GM23338 (cell line): ENCODE data around the gene SMYD1. TPM values are rescaled to one million over a fixed set of nuclear protein-coding genes. Genes with fewer than 3 reads are reported as not detected.

Experiments used
- ATAC-seq: fragments of 200-7000 bp; cut with Tn5 transposase; 3 replicates; pipeline ENCODE4 v1.9.1; 2020
- DNase-seq: peaks from one replicate; pipeline ENCODE4 v3.0.0-alpha.2; 2015; ENCODE audit warnings: low spot score
- H2AFZ ChIP-seq: fragments of 200-600 bp; sonication (generic); 2 replicates; pipeline ENCODE4 v1.8.0; 2016; ENCODE audit warnings: antibody characterized with exemption, mild to moderate bottlenecking, moderate library complexity
- H3F3A ChIP-seq: fragments of 200-600 bp; sonication (generic); replicated peaks from 2 replicates; pipeline ENCODE4 v1.8.0; 2017; ENCODE audit warnings: antibody characterized with exemption, mixed run types, low read depth
- H3K27ac ChIP-seq: fragments of 200-600 bp; sonication (generic); 2 replicates; pipeline ENCODE4 v1.6.1; 2016; ENCODE audit warnings: low read depth
- H3K27me3 ChIP-seq: fragments of 200-600 bp; sonication (generic); 2 replicates; pipeline ENCODE4 v1.8.0; 2016; ENCODE audit warnings: mild to moderate bottlenecking, mixed run types, moderate library complexity; ENCODE audit not compliant: insufficient read depth
- H3K36me3 ChIP-seq: fragments of 200-600 bp; sonication (generic); 2 replicates; pipeline ENCODE4 v1.8.0; 2016; ENCODE audit warnings: mild to moderate bottlenecking; ENCODE audit not compliant: insufficient read depth
- H3K4me1 ChIP-seq: fragments of 200-600 bp; sonication (generic); 2 replicates; pipeline ENCODE4 v1.8.0; 2016; ENCODE audit warnings: mild to moderate bottlenecking, moderate library complexity; ENCODE audit not compliant: insufficient read depth
- H3K4me2 ChIP-seq: fragments of 200-600 bp; sonication (generic); 2 replicates; pipeline ENCODE4 v1.7.1; 2017; ENCODE audit warnings: mixed run types
- H3K4me3 ChIP-seq: fragments of 200-600 bp; sonication (generic); 2 replicates; pipeline ENCODE4 v1.6.1; 2016; ENCODE audit warnings: mixed run types
- H3K79me2 ChIP-seq: fragments of 200-600 bp; sonication (generic); replicated peaks from 2 replicates; pipeline ENCODE4 v1.8.0; 2017; ENCODE audit warnings: mild to moderate bottlenecking; ENCODE audit not compliant: insufficient read depth
- H3K9me2 ChIP-seq: fragments of 200-600 bp; sonication (generic); 2 replicates; pipeline ENCODE4 v1.8.0; 2017; ENCODE audit not compliant: insufficient read depth
- H4K20me1 ChIP-seq: fragments of 200-600 bp; sonication (generic); replicated peaks from 2 replicates; pipeline ENCODE4 v1.8.0; 2017; ENCODE audit warnings: mild to moderate bottlenecking; ENCODE audit not compliant: insufficient read depth
- H3K27ac Mint-ChIP-seq: 2 replicates; pipeline ENCODE4 v1.8.0; 2020; ENCODE audit warnings: inconsistent platforms, mild to moderate bottlenecking, moderate library complexity, mixed read lengths
- H3K27me3 Mint-ChIP-seq: 3 replicates; pipeline ENCODE4 v1.8.0; 2022; ENCODE audit warnings: low read depth, mild to moderate bottlenecking, moderate library complexity, mixed read lengths, inconsistent platforms; ENCODE audit not compliant: insufficient read depth, poor library complexity
- H3K36me3 Mint-ChIP-seq: 3 replicates; pipeline ENCODE4 v1.8.0; 2021; ENCODE audit warnings: low read depth, mild to moderate bottlenecking, inconsistent platforms, moderate library complexity, mixed read lengths
- H3K4me1 Mint-ChIP-seq: 3 replicates; pipeline ENCODE4 v1.8.0; 2020; ENCODE audit warnings: mild to moderate bottlenecking, inconsistent platforms, mixed read lengths
- H3K4me3 Mint-ChIP-seq: 3 replicates; pipeline ENCODE4 v1.8.0; 2021; ENCODE audit warnings: moderate library complexity, mild to moderate bottlenecking, inconsistent platforms, mixed read lengths
- H3K9me3 Mint-ChIP-seq: 3 replicates; pipeline ENCODE4 v1.8.0; 2020; ENCODE audit warnings: moderate library complexity, mild to moderate bottlenecking, inconsistent platforms, mixed read lengths
- CREB1 ChIP-seq: fragments of 250-450 bp; sonication (Bioruptor Pico); IDR thresholded peaks from 2 replicates; pipeline ENCODE4 v1.5.0; 2020; ENCODE audit warnings: low read depth, mild to moderate bottlenecking, moderate library complexity
- EZH2 ChIP-seq: fragments of 200-600 bp; sonication (generic); IDR thresholded peaks from one replicate; pipeline ENCODE4 v1.8.0; 2017; ENCODE audit warnings: antibody characterized with exemption, mild to moderate bottlenecking, low read depth; ENCODE audit not compliant: unreplicated experiment
- EZH2phosphoT487 ChIP-seq: fragments of 200-600 bp; sonication (generic); IDR thresholded peaks from one replicate; pipeline ENCODE4 v1.8.1; 2018; ENCODE audit warnings: antibody characterized with exemption; ENCODE audit not compliant: unreplicated experiment
- JUNB ChIP-seq: IDR thresholded peaks from one replicate; pipeline ENCODE4 v1.6.1; 2016; ENCODE audit warnings: antibody characterized with exemption; ENCODE audit not compliant: unreplicated experiment
- NANOG ChIP-seq: IDR thresholded peaks from 2 replicates; pipeline ENCODE4 v1.6.1; 2016; ENCODE audit warnings: antibody characterized with exemption, borderline replicate concordance
- POLR2AphosphoS5 ChIP-seq: IDR thresholded peaks from 2 replicates; pipeline ENCODE4 v1.6.1; 2016; ENCODE audit warnings: antibody characterized with exemption, low read depth
- STAT1 ChIP-seq: IDR thresholded peaks from one replicate; pipeline ENCODE4 v1.6.1; 2016; ENCODE audit warnings: antibody characterized with exemption; ENCODE audit not compliant: unreplicated experiment
- ZNF114 ChIP-seq: fragments of 250-450 bp; sonication (Bioruptor Pico); IDR thresholded peaks from 2 replicates; pipeline ENCODE4 v1.5.0; 2020; ENCODE audit warnings: mild to moderate bottlenecking, moderate library complexity
- ZNF331 ChIP-seq: fragments of 250-450 bp; sonication (Bioruptor Pico); IDR thresholded peaks from 2 replicates; pipeline ENCODE4 v1.5.0; 2020; ENCODE audit warnings: low read depth, mild to moderate bottlenecking, moderate library complexity
- polyA plus RNA-seq: library from polyadenylated mRNA; unstranded; fragments of >200 nt; fragmentation: Nextera tagmentation; extraction: Ambion mirVana; gene quantifications from 2 replicates; pipeline ENCODE4 v1.2.1, GENCODE V29; 2016
- total RNA-seq: library from RNA; depleted of rRNA; stranded (reverse); fragments of >200 nt; shearing (Covaris generic); gene quantifications from 2 replicates; pipeline ENCODE4 v1.2.3, GENCODE V29; 2014
- TF ChIP-seq, protein P1 (sequence below), 2 experiments: fragments of 200-600 bp in 1 of 2; sonication (generic) in 1 of 2; conservative IDR thresholded peaks; 2 replicates each; pipeline versions ENCODE4 v1.5.1 to v1.6.1; 2016 to 2017; ENCODE audit warnings: antibody characterized with exemption in 2 of 2, low read depth in 2 of 2, mild to moderate bottlenecking in 2 of 2, moderate library complexity in 1 of 2
- TF ChIP-seq, protein P2 (sequence below): IDR thresholded peaks from 2 replicates; pipeline ENCODE4 v1.6.1; 2016; ENCODE audit warnings: antibody characterized with exemption
- TF ChIP-seq, protein P3 (sequence below): IDR thresholded peaks from one replicate; pipeline ENCODE4 v1.6.1; 2018; ENCODE audit warnings: antibody characterized with exemption; ENCODE audit not compliant: unreplicated experiment
- TF ChIP-seq, protein P4 (sequence below): fragments of 250-450 bp; sonication (Bioruptor Pico); IDR thresholded peaks from 2 replicates; pipeline ENCODE4 v1.5.0; 2020; ENCODE audit warnings: mild to moderate bottlenecking, moderate library complexity

SMYD1 gene
- total and polyA plus RNA-seq, 2 experiments from 2014 or later: 0.07 TPM; not detected in 1

DNA sequence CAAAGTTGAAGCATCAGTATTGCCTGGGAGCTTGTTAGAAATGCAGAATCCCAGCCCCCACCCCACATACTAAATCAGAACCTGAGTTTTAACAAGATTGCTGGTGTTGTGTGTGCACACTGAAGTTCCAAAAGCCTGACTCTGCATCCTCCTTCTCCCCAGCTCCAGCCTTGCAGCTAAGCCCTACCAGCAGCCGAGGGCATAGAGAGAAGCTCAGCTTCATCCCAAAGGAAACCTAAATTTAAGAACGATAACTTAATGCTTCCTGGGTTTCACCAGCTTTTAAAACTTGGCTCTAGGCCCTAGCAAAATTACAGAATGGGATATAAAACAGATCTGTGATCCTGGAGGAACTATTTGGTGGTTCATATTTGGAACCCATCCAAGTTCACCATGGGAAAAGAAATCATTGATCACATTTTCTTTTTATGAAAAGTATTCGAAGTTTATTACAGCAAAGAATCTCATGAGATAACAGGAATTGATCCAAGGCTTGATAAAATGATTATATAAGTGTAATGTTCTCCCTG, 11.1 kb downstream of the SMYD1 start:
- no peak overlapping the region for H3K27ac ChIP-seq
- no peak overlapping the region for H3K4me3 Mint-ChIP-seq
- no peaks in the 10 kb centered on the region for H3K27me3 Mint-ChIP-seq
- no peak overlapping the region for H2AFZ ChIP-seq
- peaks cover 8% of the 10 kb centered on the region; the same call in 2 of the 3 replicates for H3K9me3 Mint-ChIP-seq
- H3K4me1 Mint-ChIP-seq: peaks cover 14% of the 10 kb centered on the region
- TF ChIP-seq, protein P1, sequence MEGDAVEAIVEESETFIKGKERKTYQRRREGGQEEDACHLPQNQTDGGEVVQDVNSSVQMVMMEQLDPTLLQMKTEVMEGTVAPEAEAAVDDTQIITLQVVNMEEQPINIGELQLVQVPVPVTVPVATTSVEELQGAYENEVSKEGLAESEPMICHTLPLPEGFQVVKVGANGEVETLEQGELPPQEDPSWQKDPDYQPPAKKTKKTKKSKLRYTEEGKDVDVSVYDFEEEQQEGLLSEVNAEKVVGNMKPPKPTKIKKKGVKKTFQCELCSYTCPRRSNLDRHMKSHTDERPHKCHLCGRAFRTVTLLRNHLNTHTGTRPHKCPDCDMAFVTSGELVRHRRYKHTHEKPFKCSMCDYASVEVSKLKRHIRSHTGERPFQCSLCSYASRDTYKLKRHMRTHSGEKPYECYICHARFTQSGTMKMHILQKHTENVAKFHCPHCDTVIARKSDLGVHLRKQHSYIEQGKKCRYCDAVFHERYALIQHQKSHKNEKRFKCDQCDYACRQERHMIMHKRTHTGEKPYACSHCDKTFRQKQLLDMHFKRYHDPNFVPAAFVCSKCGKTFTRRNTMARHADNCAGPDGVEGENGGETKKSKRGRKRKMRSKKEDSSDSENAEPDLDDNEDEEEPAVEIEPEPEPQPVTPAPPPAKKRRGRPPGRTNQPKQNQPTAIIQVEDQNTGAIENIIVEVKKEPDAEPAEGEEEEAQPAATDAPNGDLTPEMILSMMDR (conservative IDR thresholded peaks at IDR 0.05; ENCODE audit: low read depth in 2 of 2): no peak
- TF ChIP-seq, protein P2, sequence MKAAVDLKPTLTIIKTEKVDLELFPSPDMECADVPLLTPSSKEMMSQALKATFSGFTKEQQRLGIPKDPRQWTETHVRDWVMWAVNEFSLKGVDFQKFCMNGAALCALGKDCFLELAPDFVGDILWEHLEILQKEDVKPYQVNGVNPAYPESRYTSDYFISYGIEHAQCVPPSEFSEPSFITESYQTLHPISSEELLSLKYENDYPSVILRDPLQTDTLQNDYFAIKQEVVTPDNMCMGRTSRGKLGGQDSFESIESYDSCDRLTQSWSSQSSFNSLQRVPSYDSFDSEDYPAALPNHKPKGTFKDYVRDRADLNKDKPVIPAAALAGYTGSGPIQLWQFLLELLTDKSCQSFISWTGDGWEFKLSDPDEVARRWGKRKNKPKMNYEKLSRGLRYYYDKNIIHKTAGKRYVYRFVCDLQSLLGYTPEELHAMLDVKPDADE: no peak
- TF ChIP-seq JUNB: no peak
- no peak for TF ChIP-seq ZNF331
- TF ChIP-seq, protein P3, sequence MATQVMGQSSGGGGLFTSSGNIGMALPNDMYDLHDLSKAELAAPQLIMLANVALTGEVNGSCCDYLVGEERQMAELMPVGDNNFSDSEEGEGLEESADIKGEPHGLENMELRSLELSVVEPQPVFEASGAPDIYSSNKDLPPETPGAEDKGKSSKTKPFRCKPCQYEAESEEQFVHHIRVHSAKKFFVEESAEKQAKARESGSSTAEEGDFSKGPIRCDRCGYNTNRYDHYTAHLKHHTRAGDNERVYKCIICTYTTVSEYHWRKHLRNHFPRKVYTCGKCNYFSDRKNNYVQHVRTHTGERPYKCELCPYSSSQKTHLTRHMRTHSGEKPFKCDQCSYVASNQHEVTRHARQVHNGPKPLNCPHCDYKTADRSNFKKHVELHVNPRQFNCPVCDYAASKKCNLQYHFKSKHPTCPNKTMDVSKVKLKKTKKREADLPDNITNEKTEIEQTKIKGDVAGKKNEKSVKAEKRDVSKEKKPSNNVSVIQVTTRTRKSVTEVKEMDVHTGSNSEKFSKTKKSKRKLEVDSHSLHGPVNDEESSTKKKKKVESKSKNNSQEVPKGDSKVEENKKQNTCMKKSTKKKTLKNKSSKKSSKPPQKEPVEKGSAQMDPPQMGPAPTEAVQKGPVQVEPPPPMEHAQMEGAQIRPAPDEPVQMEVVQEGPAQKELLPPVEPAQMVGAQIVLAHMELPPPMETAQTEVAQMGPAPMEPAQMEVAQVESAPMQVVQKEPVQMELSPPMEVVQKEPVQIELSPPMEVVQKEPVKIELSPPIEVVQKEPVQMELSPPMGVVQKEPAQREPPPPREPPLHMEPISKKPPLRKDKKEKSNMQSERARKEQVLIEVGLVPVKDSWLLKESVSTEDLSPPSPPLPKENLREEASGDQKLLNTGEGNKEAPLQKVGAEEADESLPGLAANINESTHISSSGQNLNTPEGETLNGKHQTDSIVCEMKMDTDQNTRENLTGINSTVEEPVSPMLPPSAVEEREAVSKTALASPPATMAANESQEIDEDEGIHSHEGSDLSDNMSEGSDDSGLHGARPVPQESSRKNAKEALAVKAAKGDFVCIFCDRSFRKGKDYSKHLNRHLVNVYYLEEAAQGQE: no peak
- no peak for TF ChIP-seq ZNF114 (CRISPR knock-in tag)
- no peak for TF ChIP-seq EZH2phosphoT487
- no peak for TF ChIP-seq NANOG
- no peak for TF ChIP-seq EZH2
- TF ChIP-seq, protein P4, sequence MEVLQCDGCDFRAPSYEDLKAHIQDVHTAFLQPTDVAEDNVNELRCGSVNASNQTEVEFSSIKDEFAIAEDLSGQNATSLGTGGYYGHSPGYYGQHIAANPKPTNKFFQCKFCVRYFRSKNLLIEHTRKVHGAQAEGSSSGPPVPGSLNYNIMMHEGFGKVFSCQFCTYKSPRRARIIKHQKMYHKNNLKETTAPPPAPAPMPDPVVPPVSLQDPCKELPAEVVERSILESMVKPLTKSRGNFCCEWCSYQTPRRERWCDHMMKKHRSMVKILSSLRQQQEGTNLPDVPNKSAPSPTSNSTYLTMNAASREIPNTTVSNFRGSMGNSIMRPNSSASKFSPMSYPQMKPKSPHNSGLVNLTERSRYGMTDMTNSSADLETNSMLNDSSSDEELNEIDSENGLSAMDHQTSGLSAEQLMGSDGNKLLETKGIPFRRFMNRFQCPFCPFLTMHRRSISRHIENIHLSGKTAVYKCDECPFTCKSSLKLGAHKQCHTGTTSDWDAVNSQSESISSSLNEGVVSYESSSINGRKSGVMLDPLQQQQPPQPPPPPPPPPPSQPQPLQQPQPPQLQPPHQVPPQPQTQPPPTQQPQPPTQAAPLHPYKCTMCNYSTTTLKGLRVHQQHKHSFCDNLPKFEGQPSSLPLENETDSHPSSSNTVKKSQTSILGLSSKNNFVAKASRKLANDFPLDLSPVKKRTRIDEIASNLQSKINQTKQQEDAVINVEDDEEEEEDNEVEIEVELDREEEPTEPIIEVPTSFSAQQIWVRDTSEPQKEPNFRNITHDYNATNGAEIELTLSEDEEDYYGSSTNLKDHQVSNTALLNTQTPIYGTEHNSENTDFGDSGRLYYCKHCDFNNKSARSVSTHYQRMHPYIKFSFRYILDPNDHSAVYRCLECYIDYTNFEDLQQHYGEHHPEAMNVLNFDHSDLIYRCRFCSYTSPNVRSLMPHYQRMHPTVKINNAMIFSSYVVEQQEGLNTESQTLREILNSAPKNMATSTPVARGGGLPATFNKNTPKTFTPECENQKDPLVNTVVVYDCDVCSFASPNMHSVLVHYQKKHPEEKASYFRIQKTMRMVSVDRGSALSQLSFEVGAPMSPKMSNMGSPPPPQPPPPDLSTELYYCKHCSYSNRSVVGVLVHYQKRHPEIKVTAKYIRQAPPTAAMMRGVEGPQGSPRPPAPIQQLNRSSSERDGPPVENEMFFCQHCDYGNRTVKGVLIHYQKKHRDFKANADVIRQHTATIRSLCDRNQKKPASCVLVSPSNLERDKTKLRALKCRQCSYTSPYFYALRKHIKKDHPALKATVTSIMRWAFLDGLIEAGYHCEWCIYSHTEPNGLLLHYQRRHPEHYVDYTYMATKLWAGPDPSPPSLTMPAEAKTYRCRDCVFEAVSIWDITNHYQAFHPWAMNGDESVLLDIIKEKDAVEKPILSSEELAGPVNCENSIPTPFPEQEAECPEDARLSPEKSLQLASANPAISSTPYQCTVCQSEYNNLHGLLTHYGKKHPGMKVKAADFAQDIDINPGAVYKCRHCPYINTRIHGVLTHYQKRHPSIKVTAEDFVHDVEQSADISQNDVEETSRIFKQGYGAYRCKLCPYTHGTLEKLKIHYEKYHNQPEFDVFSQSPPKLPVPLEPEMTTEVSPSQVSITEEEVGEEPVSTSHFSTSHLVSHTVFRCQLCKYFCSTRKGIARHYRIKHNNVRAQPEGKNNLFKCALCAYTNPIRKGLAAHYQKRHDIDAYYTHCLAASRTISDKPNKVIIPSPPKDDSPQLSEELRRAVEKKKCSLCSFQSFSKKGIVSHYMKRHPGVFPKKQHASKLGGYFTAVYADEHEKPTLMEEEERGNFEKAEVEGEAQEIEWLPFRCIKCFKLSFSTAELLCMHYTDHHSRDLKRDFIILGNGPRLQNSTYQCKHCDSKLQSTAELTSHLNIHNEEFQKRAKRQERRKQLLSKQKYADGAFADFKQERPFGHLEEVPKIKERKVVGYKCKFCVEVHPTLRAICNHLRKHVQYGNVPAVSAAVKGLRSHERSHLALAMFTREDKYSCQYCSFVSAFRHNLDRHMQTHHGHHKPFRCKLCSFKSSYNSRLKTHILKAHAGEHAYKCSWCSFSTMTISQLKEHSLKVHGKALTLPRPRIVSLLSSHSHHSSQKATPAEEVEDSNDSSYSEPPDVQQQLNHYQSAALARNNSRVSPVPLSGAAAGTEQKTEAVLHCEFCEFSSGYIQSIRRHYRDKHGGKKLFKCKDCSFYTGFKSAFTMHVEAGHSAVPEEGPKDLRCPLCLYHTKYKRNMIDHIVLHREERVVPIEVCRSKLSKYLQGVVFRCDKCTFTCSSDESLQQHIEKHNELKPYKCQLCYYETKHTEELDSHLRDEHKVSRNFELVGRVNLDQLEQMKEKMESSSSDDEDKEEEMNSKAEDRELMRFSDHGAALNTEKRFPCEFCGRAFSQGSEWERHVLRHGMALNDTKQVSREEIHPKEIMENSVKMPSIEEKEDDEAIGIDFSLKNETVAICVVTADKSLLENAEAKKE (CRISPR knock-in tag): no peak
- TF ChIP-seq POLR2AphosphoS5: no peak
- TF ChIP-seq CREB1 (CRISPR knock-in tag): no peak
- TF ChIP-seq STAT1: no peak
- H3K36me3 ChIP-seq: no peaks in the 10 kb centered on the region
- no peaks in the 10 kb centered on the region for H3K36me3 Mint-ChIP-seq
- H3K9me2 ChIP-seq: no peaks in the 10 kb centered on the region
- H3K27me3 ChIP-seq: no peaks in the 10 kb centered on the region
- DNase-seq (no peak), ATAC-seq (no peak)
- H3K4me2 ChIP-seq: no peak overlapping the region
- H3K4me3 ChIP-seq: no peak overlapping the region
- no peaks in the 10 kb centered on the region for H3K79me2 ChIP-seq
- H3F3A ChIP-seq: no peaks in the 10 kb centered on the region
- no peaks in the 10 kb centered on the region for H4K20me1 ChIP-seq
- H3K27ac Mint-ChIP-seq: no peak overlapping the region
- 0 out of 2 replicates have a peak, but pooled peaks cover 9% of the 10 kb centered on the region for H3K4me1 ChIP-seq
